CD1c-positive myeloid dendritic cell (primary cell): ENCODE data around the gene FSIP1.

Experiments
- DNase-seq: peaks from one replicate; pipeline ENCODE4 v3.0.0-alpha.2; 2016; ENCODE audit errors: extremely low spot score

The FSIP1 gene

DNA sequence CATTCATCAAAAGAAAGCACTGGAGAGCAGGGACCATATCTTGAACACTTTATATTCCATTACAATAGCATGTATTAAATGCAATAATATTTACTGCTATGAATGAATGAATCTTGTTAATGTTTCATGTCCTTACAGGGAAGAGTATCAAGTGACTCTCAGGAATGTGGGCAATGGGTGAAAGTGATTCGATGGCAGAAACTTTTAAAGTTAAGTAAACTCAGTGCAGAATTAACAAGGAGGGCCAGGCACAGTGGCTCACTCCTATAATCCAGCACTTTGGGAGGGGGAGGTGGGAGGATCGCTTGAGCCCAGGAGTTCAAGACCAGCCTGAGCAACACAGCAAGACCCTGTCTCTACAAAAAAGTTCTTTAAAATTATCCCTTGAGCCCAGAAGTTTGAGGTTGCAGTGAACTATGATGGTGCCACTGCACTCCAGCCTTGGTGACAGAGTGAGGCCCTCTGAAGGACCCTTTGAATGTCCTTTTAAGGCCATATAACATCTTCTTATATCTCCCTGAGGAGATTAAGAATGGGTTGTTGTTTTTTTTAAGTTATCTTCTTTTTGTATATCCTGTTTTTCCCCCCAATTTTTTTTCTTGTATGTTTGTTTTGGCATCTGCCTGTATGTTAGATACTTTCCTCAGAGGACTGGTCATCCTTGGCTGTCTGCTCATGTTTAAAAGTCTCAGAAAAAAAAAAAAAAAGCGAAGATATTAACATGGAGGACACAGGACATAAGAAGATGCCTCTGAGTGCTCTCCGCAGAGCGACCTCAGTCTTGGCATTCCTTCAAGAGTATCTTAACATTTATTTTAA is 9.6 kb upstream of the FSIP1 start:
- DNase-seq, result no peak

DNA sequence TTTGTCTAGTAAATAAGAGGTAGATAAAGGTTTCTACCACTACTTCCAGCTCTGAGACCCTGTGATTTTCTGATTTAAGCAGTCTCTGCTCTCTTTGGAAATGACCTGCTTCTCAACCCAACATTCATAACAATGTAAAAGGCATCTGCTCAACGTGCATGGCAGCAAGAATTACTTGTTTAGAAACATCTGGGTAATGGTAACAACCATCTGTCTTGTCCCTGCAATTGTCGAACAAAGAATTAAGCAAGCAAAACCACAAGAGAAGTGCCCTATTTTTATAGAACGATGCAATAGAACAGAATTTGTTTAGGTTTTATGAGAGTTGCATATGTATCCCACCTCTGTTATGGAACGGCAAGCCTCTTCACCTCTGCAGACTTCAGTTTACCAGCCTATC is 7.1 kb upstream of the FSIP1 start:
- DNase-seq, result no peak

- no peak for DNase-seq
Observed at GRCh38 chr15:39788800-39789565, 6.3 kb upstream of the FSIP1 start.

DNA sequence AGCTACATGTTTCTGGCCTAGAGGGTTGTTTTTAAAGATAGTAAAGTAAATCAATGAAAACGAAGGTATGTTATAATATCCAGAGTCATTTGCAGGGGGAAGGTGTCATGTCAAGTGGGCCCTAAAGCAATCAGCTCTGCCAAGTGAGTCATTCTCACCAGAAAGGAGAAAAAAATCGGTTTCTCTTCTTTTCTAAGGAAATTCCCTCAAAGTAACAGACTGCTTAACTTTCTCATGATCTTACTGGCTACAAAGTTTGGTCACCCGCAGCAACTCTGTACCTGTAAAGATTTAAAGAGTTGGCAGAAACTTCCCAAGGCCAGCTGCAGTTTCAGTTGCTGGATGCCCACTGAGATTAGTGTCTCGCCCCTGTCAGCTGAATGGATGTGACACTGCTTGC is 5.5 kb upstream of the FSIP1 start:
- no peak for DNase-seq

GRCh38 chr15:39787479-39787878 is 4.8 kb upstream of the FSIP1 start:
- DNase-seq, result no peak

GRCh38 chr15:39786447-39787056 is 3.9 kb upstream of the FSIP1 start:
- peak; percentile 51 for DNase-seq

DNA sequence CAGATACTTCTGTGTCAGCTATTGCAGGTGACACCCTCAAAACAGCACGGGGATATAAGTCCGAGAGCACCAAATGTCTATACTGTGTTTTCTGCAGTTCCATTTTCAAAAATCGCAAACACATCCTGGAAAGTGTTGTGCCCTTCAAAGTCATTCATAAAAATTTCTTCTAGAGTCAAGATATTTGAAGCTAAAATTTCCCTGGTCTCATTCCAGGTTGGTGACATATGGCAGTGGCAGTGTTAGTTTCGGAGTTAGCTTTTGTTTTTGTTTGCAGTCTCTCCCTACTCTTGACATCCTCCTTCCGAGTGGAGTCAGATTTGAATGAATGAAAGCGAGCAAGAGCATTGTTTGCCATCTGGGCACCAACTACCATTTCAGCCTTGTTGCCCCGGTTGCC is 3.2 kb upstream of the FSIP1 start:
- DNase-seq, result no peak

- no peak for DNase-seq
Observed at GRCh38 chr15:39785139-39785538, 2.5 kb upstream of the FSIP1 start.

- no peak for DNase-seq
Observed at GRCh38 chr15:39784638-39785037, 2.0 kb upstream of the FSIP1 start.

DNA sequence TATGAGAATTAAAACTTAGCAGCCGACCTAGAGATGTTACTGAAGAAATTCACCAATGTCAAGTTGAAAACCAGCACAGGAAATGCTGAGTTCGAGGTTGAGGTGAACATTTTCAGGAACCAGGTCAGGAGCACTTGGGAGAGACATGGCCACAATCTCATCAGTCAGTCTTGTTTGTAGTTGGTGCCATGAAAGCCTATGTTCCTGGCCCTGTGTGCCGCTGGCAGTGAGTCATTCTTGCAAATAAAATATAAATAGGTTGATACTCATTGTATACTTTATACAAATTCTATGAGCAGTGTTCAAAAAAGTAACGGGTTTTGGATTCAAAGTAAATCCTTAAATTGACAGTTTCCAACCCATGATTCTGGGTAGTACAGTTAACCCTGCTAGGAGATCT is 1.5 kb upstream of the FSIP1 start:
- no peak for DNase-seq

DNA sequence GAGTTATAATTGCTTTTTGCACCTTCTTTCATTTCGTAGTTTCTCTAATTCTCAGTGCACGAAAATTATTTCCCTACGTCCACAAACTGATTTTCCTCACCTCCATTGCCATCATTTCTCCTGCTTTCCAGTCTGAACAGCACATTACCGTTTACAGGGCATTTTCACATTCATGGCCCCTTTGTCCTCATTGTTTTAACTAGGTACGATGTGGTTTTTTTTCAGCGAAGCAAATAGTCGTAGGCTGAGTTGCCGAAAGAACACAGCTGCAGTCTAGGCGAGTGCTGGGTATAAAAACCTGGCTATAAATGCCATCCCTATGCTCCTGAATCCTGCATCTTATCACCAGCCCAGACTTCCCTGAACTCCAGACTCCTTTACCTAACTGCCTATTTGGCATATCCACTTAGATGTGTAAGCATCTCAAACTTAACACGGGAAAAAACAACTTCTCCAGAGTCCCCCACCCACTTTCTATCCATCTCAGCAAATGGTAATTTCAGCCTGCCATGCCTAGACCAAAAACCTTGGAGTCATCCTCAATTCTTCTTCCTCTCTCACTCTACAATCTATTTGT is 691 bp upstream of the FSIP1 start:
- DNase-seq, result no peak

GRCh38 chr15:39781967-39782302 is 706 bp downstream of the FSIP1 start:
- DNase-seq, result no peak

GRCh38 chr15:39781147-39781966 is 1.3 kb downstream of the FSIP1 start:
- DNase-seq, result peak; percentile 64

DNA sequence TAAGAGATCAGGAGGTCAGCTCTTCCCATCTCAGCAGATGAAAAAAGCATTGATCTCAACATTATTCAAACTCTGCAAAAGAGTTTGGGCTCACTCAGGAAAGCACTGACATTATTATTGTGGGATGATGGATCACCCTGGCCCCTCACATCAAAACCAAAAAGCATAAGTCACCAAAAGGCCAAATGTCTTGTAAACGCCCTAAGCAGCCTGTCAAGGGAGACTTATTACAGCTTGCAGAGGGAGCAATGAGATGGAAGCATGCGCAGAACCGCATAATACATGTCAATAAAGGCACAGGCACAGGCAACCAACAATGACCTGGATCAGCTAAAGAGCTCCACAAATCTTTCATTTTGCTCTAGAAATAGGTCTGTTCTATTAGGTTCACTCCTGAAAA is 4.6 kb downstream of the FSIP1 start:
- DNase-seq, result no peak

DNA sequence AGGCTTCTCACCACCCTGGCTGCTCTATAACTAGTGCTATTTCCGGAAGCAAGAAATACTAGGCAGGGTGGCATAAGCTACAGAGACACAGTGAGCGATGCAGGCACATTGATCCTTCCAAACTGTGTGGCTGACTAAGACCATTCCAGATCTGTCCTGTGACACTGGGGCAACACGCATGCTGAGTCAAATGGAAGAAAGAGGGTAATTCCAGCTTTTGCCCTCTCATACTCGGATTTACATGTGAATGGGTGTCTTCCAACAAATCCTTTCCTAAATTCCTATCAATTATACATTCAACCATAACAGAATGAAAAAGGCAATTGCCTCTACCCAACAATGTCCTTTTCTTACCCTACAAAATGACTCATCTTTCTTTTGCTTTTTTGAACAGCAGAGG is 5.1 kb downstream of the FSIP1 start:
- no peak for DNase-seq

GRCh38 chr15:39776068-39776467 is 6.6 kb downstream of the FSIP1 start:
- no peak for DNase-seq

- DNase-seq, result no peak
Observed at GRCh38 chr15:39774688-39775267, 7.9 kb downstream of the FSIP1 start.

- DNase-seq, result no peak
Observed at GRCh38 chr15:39770748-39771689, 11.6 kb downstream of the FSIP1 start.

DNA sequence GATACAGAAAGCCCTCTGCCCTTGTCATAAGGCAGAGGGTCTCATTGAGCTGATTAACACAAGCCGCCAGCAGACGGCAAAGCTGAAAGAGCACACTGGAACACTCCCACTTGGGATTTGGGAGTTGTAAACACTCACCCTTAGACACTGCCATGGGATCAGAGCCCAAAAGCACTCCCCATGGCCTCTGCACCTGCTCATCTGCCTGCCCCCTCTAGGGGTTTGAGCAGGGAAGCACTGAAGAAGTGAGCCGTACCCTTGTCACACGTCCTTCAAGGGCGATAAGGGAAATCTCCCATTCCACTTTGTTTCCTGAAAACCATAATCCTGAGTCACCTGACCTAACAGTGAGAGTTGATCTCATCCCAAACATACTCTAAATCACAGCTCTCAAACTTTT is 14.7 kb downstream of the FSIP1 start:
- DNase-seq, result no peak

DNA sequence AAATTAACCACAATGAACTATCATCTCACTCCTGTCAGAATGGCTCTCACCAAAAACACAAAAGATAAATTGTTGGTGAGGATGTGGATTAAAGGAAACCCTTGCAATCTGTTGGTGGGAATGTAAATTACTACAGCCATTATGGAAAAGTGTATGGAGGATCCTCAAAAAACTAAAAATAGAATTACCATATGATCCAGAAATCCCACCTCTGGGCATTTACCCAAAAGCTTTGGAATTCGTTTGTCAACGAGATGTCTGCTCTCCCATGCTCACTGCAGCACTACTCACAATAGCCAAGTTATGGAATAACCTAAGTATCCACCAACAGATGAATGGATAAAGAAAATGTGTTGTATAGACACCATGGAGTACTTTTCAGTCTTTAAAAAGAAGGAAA is 21.6 kb downstream of the FSIP1 start:
- no peak for DNase-seq
